WTC11 (cell line): Measurements from ENCODE around the gene JRKL. TPM values are rescaled to one million over a fixed set of nuclear protein-coding genes. Genes with fewer than 3 reads are reported as not detected.
A peak's percentile ranks its signal among the peaks of the same experiment; 100 is the strongest.

Experiments used
- ATAC-seq: fragments of 200-7000 bp; cut with Tn5 transposase; 2 replicates; pipeline ENCODE4 v1.10.0; 2021; ENCODE audit warnings: mild to moderate bottlenecking, moderate library complexity
- CTCF ChIA-PET: fragments of 300-600 bp; sonication (Branson Sonifier 250); formaldehyde crosslinking; loops from one replicate; lab custom pipeline; 2021; ENCODE audit warnings: antibody characterized with exemption; lab: Charles Lee
- POLR2A ChIA-PET: fragments of 350-600 bp; sonication (Branson Sonifier 250); formaldehyde crosslinking; loops from one replicate; lab custom pipeline; 2021; ENCODE audit warnings: antibody characterized with exemption; lab: Charles Lee
- DNase-seq: peaks from one replicate; pipeline ENCODE4 v3.0.0; 2021; ENCODE audit warnings: low spot score
- H3K27ac Mint-ChIP-seq: 2 replicates; pipeline ENCODE4 v1.8.0; 2021; ENCODE audit warnings: mixed read lengths
- H3K27me3 Mint-ChIP-seq: 2 replicates; pipeline ENCODE4 v1.8.0; 2021; ENCODE audit warnings: low read depth, mild to moderate bottlenecking, moderate library complexity, mixed read lengths
- H3K36me3 Mint-ChIP-seq: 2 replicates; pipeline ENCODE4 v1.8.0; 2021; ENCODE audit warnings: mixed read lengths
- H3K4me1 Mint-ChIP-seq: 2 replicates; pipeline ENCODE4 v1.8.0; 2022; ENCODE audit warnings: mixed read lengths
- H3K4me3 Mint-ChIP-seq: 2 replicates; pipeline ENCODE4 v1.8.0; 2021; ENCODE audit warnings: mild to moderate bottlenecking, moderate library complexity, mixed read lengths
- H3K9me3 Mint-ChIP-seq: 2 replicates; pipeline ENCODE4 v1.8.0; 2021; ENCODE audit warnings: mixed read lengths
- AFF4 ChIP-seq: sonication (generic); formaldehyde crosslinking; IDR thresholded peaks from 2 replicates; pipeline ENCODE4 v1.8.1; 2023; ENCODE audit warnings: mild to moderate bottlenecking, missing genetic modification reagents, borderline replicate concordance
- CBFB ChIP-seq: sonication (generic); formaldehyde crosslinking; IDR thresholded peaks from 2 replicates; pipeline ENCODE4 v1.8.1; 2022; ENCODE audit warnings: mild to moderate bottlenecking, low read depth, missing genetic modification reagents
- CTCF ChIP-seq: fragments of 200-600 bp; IDR thresholded peaks from 2 replicates; pipeline ENCODE4 v1.8.0; 2022; ENCODE audit warnings: antibody characterized with exemption
- ERG ChIP-seq: fragments of 250-450 bp; sonication (Bioruptor Pico); IDR thresholded peaks from 2 replicates; pipeline ENCODE4 v1.8.0; 2021; ENCODE audit warnings: mild to moderate bottlenecking
- ETV6 ChIP-seq: sonication (generic); formaldehyde crosslinking; IDR thresholded peaks from 2 replicates; pipeline ENCODE4 v1.8.1; 2022; ENCODE audit warnings: mild to moderate bottlenecking, missing genetic modification reagents
- FOXJ3 ChIP-seq: sonication (generic); formaldehyde crosslinking; IDR thresholded peaks from 2 replicates; pipeline ENCODE4 v1.9.0; 2021; ENCODE audit warnings: missing genetic modification reagents, mild to moderate bottlenecking, borderline replicate concordance
- FOXP4 ChIP-seq: sonication (generic); formaldehyde crosslinking; IDR thresholded peaks from 2 replicates; pipeline ENCODE4 v1.8.0; 2022; ENCODE audit warnings: mild to moderate bottlenecking, missing genetic modification reagents
- IRF1 ChIP-seq: sonication (generic); formaldehyde crosslinking; IDR thresholded peaks from 2 replicates; pipeline ENCODE4 v1.8.0; 2023; ENCODE audit warnings: missing genetic modification reagents
- MAX ChIP-seq: sonication (generic); formaldehyde crosslinking; IDR thresholded peaks from 2 replicates; pipeline ENCODE4 v1.8.0; 2022; ENCODE audit warnings: mild to moderate bottlenecking, missing genetic modification reagents
- SMAD3 ChIP-seq: sonication (generic); formaldehyde crosslinking; IDR thresholded peaks from 2 replicates; pipeline ENCODE4 v1.8.0; 2022; ENCODE audit warnings: missing genetic modification reagents, mild to moderate bottlenecking, borderline replicate concordance
- SP1 ChIP-seq: sonication (generic); formaldehyde crosslinking; conservative IDR thresholded peaks from 2 replicates; pipeline ENCODE4 v1.8.1; 2022; ENCODE audit warnings: missing genetic modification reagents
- ZNF425 ChIP-seq: fragments of 250-450 bp; sonication (Bioruptor Pico); conservative IDR thresholded peaks from 2 replicates; pipeline ENCODE4 v1.9.0; 2021; ENCODE audit warnings: mild to moderate bottlenecking
- ZNF512 ChIP-seq: sonication (generic); formaldehyde crosslinking; IDR thresholded peaks from 2 replicates; pipeline ENCODE4 v1.8.1; 2022; ENCODE audit warnings: missing genetic modification reagents, borderline replicate concordance
- ZNF671 ChIP-seq: fragments of 250-450 bp; sonication (Bioruptor Pico); IDR thresholded peaks from 2 replicates; pipeline ENCODE4 v1.8.0; 2021; ENCODE audit warnings: mild to moderate bottlenecking
- total RNA-seq: library from RNA; stranded (reverse); gene quantifications from 3 replicates; pipeline ENCODE4 v1.2.3, GENCODE V29; 2021

JRKL gene
- total RNA-seq, 1 experiment from 2014 or later: 6.1 TPM

GRCh38 chr11:96342014-96342960, 47.5 kb upstream of the JRKL start (continued):
- TF ChIP-seq FOXP4: no peak
- TF ChIP-seq ZNF425: no peak

- POLR2A ChIA-PET: interaction anchor here (0.6 to 1.3 kb wide), 6 partner anchors 11 to 553 kb away, joined by 3 to 13 read pairs (median 4); partner anchors contain the start of genes CCDC82, CEP57 and JRKL
- CTCF ChIA-PET: interaction anchor here (0.6 to 5.2 kb wide), 103 partner anchors 8 to 1629 kb away, joined by 3 to 107 read pairs (median 5); partner anchors contain the start of genes CCDC82, FAM76B and JRKL
- TF ChIP-seq ZNF671 (CRISPR knock-in tag) (no peak), SP1 (CRISPR knock-in tag) (peak; percentile 53; the same call in 1 of the 2 replicates), CTCF (peak; percentile 50; the same call in 1 of the 2 replicates), ETV6 (CRISPR knock-in tag) (peak; percentile 17; the same call in 1 of the 2 replicates)
- TF ChIP-seq, all 79 proteins: peak for 3
- Mint-ChIP-seq H3K27ac (peak within 1 kb of the TSS; percentile 80; the same call in 1 of the 2 replicates), H3K4me3 (peak within 1 kb of the TSS; percentile 94), H3K4me1 (peaks cover 45% of the 10 kb centered on the region), H3K27me3 (no peaks in the 10 kb centered on the region), H3K9me3 (peaks cover under 1% of the 10 kb centered on the region), H3K36me3 (no peaks in the 10 kb centered on the region)
- ATAC-seq: peak; percentile 97
- peak; percentile 94 for DNase-seq
Observed at GRCh38 chr11:96342961-96343711, 46.7 kb upstream of the JRKL start, which contains the start of gene MAML2. Gene MAML2 (minus strand): TSS chr11:96343195. CDS start chr11:96341895, 1,300 bp downstream.

GRCh38 chr11:96356848-96357247, 33.0 kb upstream of the JRKL start:
- no peak for ATAC-seq
- H3K36me3 Mint-ChIP-seq: no peaks in the 10 kb centered on the region; the same call in none of the 2 replicates
- H3K27ac Mint-ChIP-seq: peak overlapping the region; percentile 85; the same call in 1 of the 2 replicates
- H3K4me1 Mint-ChIP-seq: 0 out of 2 replicates have a peak, but pooled peaks cover 4% of the 10 kb centered on the region
- no peak for DNase-seq
- no peaks in the 10 kb centered on the region for H3K27me3 Mint-ChIP-seq
- ChIA-PET CTCF (interaction anchor here (1.1 to 1.4 kb wide), 2 partner anchors 12 to 37 kb away, joined by 3 read pairs; no protein-coding TSS in a partner anchor), POLR2A (no interaction called here)
- no peak overlapping the region for H3K4me3 Mint-ChIP-seq
- H3K9me3 Mint-ChIP-seq: no peaks in the 10 kb centered on the region
- TF ChIP-seq SMAD3 (no peak), FOXJ3 (CRISPR knock-in tag) (no peak), MAX (CRISPR knock-in tag) (no peak), CBFB (no peak), ERG (CRISPR knock-in tag) (no peak), ZNF512 (CRISPR knock-in tag) (no peak), AFF4 (no peak), IRF1 (CRISPR knock-in tag) (no peak)
